GM10266 (cell line): ENCODE measurements around the gene CLINT1.
A peak's percentile ranks its signal among the peaks of the same experiment; 100 is the strongest.

ENCODE experiments used
- DNase-seq: peaks from one replicate; pipeline ENCODE4 v3.0.0; 2012; ENCODE audit errors: extremely low spot score
- CTCF ChIP-seq: IDR thresholded peaks from 2 replicates; pipeline ENCODE4 v1.5.1; 2012; ENCODE audit warnings: mild to moderate bottlenecking, low read depth; ENCODE audit not compliant: control insufficient read depth, insufficient read depth; ENCODE audit errors: missing control alignments

The CLINT1 gene

GRCh38 chr5:157858527-157859226 is at the start of gene CLINT1:
Gene CLINT1 (minus strand): TSS chr5:157859145. CDS start chr5:157858970, 175 bp downstream.
- DNase-seq: peak; percentile 83
- TF ChIP-seq CTCF: no peak

GRCh38 chr5:157908459-157908858 is 49.5 kb upstream of the CLINT1 start:
- DNase-seq: no peak
- no peak for TF ChIP-seq CTCF

GRCh38 chr5:157907479-157907878 is 48.5 kb upstream of the CLINT1 start:
- DNase-seq: no peak
- no peak for TF ChIP-seq CTCF

GRCh38 chr5:157903117-157903450 is 44.1 kb upstream of the CLINT1 start:
- no peak for TF ChIP-seq CTCF
- no peak for DNase-seq

- TF ChIP-seq CTCF: no peak
- no peak for DNase-seq
Observed at GRCh38 chr5:157902449-157903116, 43.6 kb upstream of the CLINT1 start.

GRCh38 chr5:157900644-157901043 is 41.7 kb upstream of the CLINT1 start:
- DNase-seq: no peak

More at GRCh38 chr5:157900644-157901043, 41.7 kb upstream of the CLINT1 start:
- no peak for TF ChIP-seq CTCF
